GM15510 (cell line): ENCODE data around the gene DHH.

Experiments
- POLR2A ChIP-seq: IDR thresholded peaks from 3 replicates; pipeline ENCODE4 v1.6.1; 2011; ENCODE audit warnings: borderline replicate concordance; ENCODE audit not compliant: insufficient read length; ENCODE audit errors: extremely low read depth

The DHH gene

DNA sequence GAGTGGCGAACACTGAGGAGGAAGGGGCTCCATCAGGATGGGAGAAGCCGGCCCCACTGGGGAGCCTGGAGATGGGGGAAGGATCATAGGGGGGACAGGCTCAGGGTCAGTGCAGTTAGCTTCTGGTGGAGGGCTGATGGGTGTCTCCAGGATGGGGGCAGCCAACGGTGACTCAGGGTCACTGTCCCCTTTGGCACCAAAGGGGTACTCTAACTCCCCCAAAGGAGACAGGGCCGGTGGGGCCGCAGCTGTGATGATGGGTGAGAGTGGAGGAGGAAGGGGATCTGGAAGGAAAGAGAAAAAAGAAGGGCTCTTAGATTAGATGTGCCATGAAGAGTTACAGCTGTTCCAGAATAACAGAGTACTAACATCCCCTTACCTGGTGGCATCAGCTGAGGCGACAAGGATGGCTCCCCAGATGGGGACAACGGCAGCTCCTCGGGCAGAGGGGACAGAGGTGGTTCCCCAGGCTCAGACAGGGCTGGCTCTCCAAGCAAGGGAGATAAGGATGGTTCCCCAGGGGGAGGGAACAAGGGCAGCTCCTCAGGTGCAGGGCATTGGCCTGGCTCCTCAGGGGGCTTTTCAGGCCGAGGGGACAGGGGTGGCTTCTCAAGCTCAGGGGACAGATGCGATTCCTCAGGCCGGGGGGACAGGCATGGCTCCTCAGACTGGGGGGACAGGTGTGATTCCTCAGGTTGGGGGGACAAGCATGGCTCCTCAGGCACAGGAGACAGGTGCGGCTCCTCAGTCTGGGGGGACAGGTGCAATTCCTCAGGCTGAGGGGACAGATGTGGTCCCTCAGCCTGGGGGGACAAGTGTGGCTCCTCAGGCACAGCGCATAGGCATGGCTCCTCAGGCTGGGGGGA, 43.9 kb downstream of the DHH start:
- no peak for TF ChIP-seq POLR2A

- TF ChIP-seq POLR2A, result no peak
Observed at GRCh38 chr12:49049566-49050224, 44.9 kb downstream of the DHH start.

DNA sequence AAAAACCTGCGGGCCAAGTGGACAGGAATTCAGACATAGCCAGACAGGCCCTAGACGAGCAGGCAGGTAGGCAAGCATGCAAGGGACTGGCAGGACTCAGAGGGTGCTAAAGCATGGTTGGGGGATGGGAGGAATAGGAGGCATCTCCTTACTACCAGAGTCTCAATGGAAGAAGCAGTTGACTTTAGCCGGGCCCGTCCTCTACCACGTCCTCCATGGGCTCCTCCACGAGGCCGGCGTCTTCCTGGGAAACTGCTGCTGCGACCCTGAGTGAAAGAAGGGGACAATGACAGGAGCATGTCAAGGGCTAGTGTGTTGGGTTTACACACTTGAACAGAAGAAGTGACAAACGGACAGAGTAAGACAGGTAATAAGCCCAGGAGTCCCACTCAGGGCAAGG, 45.6 kb downstream of the DHH start:
- no peak for TF ChIP-seq POLR2A

DNA sequence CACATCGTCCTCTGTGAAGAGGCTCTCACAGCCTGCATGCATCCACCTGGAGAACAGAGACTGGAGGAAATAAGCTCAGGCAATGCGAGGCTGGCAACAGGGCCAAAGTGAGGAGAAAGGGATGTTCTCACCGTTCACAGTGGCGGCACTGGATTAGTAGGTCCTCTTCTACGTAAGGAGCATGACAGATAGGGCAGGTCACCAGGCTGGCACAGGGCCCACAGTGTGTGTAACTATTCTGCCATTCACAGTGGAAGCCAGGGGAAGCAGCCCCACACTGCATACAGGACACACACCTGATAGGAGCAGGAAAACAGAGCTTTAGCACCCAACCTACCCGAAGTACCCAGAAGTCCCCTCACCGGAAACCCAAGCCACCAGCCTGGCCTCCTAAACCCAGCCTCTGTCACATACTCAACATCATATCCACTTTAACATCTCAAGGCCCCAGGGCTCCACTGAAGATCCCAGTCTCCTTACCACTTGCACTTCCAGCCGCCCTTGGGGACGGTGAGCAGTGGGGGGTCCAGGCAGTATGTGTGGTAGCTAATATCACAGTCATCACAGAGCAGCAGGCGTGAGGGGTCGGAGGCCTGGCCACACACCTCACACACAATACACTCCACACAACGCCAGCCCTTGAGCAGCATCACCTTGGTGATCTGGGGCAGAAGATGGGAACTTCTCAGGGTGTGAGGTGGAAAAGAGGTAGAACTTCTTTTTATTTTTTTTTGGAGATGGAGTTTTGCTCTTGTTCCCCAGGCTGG, 48.3 kb downstream of the DHH start:
- TF ChIP-seq POLR2A, result no peak

DNA sequence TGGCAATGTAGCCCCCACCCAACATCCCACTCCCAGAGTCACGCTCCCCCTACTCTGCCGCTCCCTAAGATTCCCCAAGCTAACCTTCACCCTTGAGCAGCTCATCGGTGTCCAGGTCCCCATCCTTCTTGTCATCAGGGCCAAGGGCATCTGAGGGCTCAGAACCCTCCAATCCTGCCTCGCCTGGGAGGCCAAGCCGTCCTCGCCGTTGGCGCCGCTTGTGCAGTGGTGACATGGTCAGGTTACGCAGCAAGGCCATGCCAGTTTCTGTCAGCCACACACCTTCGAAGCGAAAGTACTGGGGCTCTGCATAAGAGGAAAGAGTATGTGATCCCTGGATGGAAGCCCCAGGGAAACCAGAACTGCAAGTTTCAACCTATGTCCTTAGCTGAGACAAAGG, 49.9 kb downstream of the DHH start:
- no peak for TF ChIP-seq POLR2A

DNA sequence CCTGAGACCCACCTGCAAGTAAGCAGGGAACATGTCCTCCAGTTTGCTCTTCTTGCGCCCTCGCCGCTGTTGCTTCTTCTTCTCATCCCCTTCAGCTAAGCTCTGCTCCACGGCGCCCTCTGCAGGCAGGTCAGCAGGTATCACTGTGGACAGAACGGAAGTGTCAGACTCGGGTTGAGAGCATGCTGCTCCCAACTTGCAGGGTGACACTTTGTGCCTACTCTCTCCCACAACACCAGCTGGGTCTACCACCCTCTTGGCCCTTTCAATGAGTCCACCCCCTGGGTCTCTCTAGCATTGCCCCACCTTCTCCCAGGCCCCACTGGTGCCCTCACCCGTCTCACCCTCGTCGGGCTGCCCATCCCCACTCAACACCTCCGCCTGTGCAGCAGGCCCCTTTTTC, 50.7 kb downstream of the DHH start:
- TF ChIP-seq POLR2A, result no peak

DNA sequence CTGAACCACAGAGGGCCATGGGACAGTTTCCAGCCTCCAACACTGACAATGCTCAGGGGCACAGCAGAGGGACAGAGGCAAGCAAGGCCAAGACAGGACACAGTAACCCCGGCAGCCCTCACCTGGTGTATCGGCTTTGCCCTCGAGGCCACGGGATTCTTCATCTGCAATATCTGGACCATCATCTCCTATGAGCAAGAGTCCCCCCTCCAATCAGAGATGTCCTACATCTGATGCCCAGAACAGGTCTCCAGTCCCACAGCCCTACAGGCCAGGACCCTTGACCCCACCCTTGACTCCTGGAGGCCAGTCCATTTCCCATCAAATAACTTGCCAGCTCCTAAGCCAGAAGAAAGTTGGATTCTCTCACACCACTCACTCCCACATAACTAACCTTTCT, 51.4 kb downstream of the DHH start:
- no peak for TF ChIP-seq POLR2A

DNA sequence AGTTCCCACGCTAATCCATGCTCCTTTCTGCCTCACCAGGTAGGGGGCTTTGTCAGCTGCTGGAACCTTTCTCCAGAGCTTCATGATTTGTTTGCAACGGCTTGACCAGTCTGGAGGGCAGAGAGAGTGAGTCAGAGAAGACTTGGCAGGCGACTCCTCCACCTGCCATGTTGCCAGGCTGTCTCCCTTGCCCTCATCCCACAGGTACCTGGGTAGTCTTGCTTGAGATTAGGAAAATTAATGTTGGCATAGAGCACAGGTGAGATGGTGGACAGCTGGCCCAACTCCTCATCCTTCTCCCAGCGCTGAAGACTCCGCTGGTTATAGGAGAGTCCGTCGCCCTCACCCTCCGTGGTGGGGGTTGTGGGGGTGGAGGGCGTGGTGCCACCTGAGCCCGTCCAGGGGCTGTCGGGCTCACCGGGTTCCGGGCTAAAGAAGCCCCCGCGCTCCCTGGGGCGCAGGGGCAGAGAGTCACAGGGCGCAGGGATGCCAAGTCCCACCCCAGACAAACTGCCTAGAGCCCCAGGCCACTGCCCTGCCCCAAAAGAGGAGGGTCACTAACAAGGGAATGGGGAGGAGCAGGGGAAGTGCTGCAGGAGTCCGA, 52.6 kb downstream of the DHH start:
- no peak for TF ChIP-seq POLR2A

- TF ChIP-seq POLR2A, result no peak
Observed at GRCh38 chr12:49041036-49041880, 53.3 kb downstream of the DHH start.

DNA sequence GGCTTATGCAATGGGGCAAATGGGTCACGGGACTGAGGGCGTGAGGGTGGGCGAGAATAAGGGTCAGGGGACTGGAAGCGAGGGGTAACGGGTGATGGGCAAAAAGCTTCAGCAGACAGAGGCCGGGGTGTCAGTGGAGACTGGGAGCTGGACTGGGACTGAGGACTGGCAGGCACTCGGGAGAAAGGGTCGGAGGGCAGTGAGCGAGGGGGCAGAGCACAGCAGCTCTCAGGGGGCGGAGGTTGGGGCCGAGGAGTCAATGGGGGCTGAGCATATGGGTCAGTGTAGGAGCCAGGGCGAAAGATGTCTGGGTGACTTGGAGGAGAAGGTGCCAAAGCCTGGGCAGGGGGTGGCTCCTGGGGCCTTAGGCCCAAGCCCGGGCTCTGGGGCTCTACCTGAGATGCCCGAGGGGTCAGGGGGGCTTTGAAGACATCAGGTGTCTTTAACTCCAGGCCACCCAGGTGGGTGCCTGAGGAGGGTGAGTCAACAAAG, 54.2 kb downstream of the DHH start:
- TF ChIP-seq POLR2A, result no peak

DNA sequence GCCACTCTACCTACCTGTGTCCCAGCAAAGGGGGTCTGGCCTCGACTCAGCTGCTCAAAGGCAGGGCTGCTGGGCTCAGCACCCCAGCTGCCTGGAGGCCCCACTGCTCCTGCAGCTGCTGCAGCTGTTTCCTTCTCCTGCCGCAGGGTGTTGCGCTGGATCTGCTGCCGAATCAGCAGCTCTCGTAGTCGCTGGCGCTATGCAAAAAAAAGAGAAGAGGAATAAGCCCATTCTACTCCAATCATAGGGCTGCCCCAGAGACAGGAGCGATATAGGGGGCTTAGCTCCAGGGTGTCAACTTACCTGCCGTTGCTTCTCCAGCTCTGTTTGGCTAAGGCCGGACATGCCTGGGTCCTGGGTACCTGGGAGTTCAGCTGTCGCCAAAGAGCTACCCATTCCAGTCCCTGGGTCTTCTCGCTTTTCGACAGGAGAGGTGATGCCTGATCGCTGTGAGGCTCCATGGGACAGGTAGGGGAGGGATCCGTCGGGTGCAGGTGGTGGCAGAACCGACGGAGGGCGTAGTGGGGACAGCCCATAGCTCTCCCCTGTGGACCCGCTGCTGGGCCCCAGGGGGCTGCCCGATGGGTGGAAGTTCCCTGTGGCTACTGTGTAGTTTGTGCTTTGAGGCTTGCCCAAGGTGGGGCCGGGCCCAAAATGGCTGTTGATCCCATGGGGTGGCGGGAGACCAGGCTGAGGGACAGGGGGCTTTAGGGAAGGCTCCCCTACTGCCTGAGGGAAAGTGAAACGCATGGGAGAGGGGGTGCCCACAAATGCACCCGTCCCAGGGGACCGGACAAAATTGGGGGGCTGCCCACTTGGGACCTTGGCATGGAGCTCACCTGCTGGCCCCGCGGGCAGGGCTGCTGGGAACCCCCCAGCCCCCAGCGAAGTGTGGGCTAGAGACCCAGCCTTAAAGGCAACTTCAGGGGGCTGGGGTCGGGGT, 54.9 kb downstream of the DHH start:
- no peak for TF ChIP-seq POLR2A

- TF ChIP-seq POLR2A, result no peak
Observed at GRCh38 chr12:49038291-49038955, 56.2 kb downstream of the DHH start.

- TF ChIP-seq POLR2A, result no peak
Observed at GRCh38 chr12:49037947-49038237, 56.7 kb downstream of the DHH start.
